ENCODE data around the gene PDP2. TPM values are rescaled to one million over a fixed set of nuclear protein-coding genes. Genes with fewer than 3 reads are reported as not detected.

Gene PDP2
- polyA plus RNA-seq, 1 experiment, result 12.1 TPM

- no peaks in the 10 kb centered on the region for H3K9me3 ChIP-seq (ENCODE audit: control insufficient read depth, insufficient read depth, low read length)
- POLR2A ChIA-PET, result no interaction called here
- no peak for DNase-seq (ENCODE audit: low read depth, low spot score)
- H3K27me3 ChIP-seq (ENCODE audit: control insufficient read depth, insufficient read depth, low read length), result peaks cover 73% of the 10 kb centered on the region
- CTCF ChIA-PET, result interaction anchor here (4.8 to 11.7 kb wide), 2 partner anchors 13 to 23 kb away, joined by 24 to 97 read pairs; partner anchors contain the start of gene NAE1
- TF ChIP-seq CTCF (IDR thresholded peaks at IDR 0.05; ENCODE audit: low read depth, low read length), result no peak
- H3K4me3 ChIP-seq (ENCODE audit: low read depth, low read length), result peak within 1 kb of the TSS; percentile 40
- H3K27ac ChIP-seq (ENCODE audit: low read depth, low read length), result no peak within 1 kb of the TSS
Observed at GRCh38 chr16:66844342-66845079, 35.8 kb upstream of the PDP2 start, which contains the start of gene CA7. Gene CA7, plus strand, starts transcription at chr16:66844414. Its CDS starts 74 bp downstream, at chr16:66844488.

- no peak for DNase-seq (ENCODE audit: low read depth, low spot score)
- TF ChIP-seq CTCF (IDR thresholded peaks at IDR 0.05; ENCODE audit: low read depth, low read length), result no peak
- Histone ChIP-seq H3K27me3 (ENCODE audit: control insufficient read depth, insufficient read depth, low read length) (peaks cover 70% of the 10 kb centered on the region), H3K9me3 (ENCODE audit: control insufficient read depth, insufficient read depth, low read length) (no peaks in the 10 kb centered on the region), H3K4me3 (ENCODE audit: low read depth, low read length) (peak overlapping the region; percentile 35), H3K27ac (ENCODE audit: low read depth, low read length) (no peak overlapping the region)
- ChIA-PET POLR2A (no interaction called here), CTCF (interaction anchor here (4.8 to 11.7 kb wide), 2 partner anchors 14 to 23 kb away, joined by 24 to 97 read pairs; partner anchors contain the start of gene NAE1)
Observed at GRCh38 chr16:66845080-66845410, 35.3 kb upstream of the PDP2 start.

- Histone ChIP-seq H3K27me3 (ENCODE audit: control insufficient read depth, insufficient read depth, low read length) (peaks cover 72% of the 10 kb centered on the region), H3K4me3 (ENCODE audit: low read depth, low read length) (no peak overlapping the region), H3K9me3 (ENCODE audit: control insufficient read depth, insufficient read depth, low read length) (no peaks in the 10 kb centered on the region), H3K27ac (ENCODE audit: low read depth, low read length) (no peak overlapping the region)
- ChIA-PET POLR2A (no interaction called here), CTCF (interaction anchor here (4.8 to 11.7 kb wide), 2 partner anchors 15 to 22 kb away, joined by 24 to 97 read pairs; partner anchors contain the start of gene NAE1)
- DNase-seq (ENCODE audit: low read depth, low spot score), result no peak
- TF ChIP-seq CTCF (IDR thresholded peaks at IDR 0.05; ENCODE audit: low read depth, low read length), result no peak
Observed at GRCh38 chr16:66845791-66846221, 34.5 kb upstream of the PDP2 start.

GRCh38 chr16:66846266-66846665 is 34.0 kb upstream of the PDP2 start:
- no peak for DNase-seq (ENCODE audit: low read depth, low spot score)
- Histone ChIP-seq H3K4me3 (ENCODE audit: low read depth, low read length) (no peak overlapping the region), H3K27me3 (ENCODE audit: control insufficient read depth, insufficient read depth, low read length) (peaks cover 71% of the 10 kb centered on the region), H3K9me3 (ENCODE audit: control insufficient read depth, insufficient read depth, low read length) (no peaks in the 10 kb centered on the region), H3K27ac (ENCODE audit: low read depth, low read length) (no peak overlapping the region)
- POLR2A ChIA-PET, result no interaction called here
- TF ChIP-seq CTCF (IDR thresholded peaks at IDR 0.05; ENCODE audit: low read depth, low read length), result no peak
- CTCF ChIA-PET, result interaction anchor here (4.8 to 11.7 kb wide), 2 partner anchors 15 to 22 kb away, joined by 24 to 97 read pairs; partner anchors contain the start of gene NAE1

GRCh38 chr16:66846831-66847230 is 33.5 kb upstream of the PDP2 start:
- no peak for TF ChIP-seq CTCF (IDR thresholded peaks at IDR 0.05; ENCODE audit: low read depth, low read length)
- Histone ChIP-seq H3K9me3 (ENCODE audit: control insufficient read depth, insufficient read depth, low read length) (no peaks in the 10 kb centered on the region), H3K27me3 (ENCODE audit: control insufficient read depth, insufficient read depth, low read length) (peaks cover 68% of the 10 kb centered on the region), H3K27ac (ENCODE audit: low read depth, low read length) (no peak overlapping the region), H3K4me3 (ENCODE audit: low read depth, low read length) (no peak overlapping the region)
- CTCF ChIA-PET, result interaction anchor here (4.8 to 11.7 kb wide), 2 partner anchors 16 to 21 kb away, joined by 24 to 97 read pairs; partner anchors contain the start of gene NAE1
- POLR2A ChIA-PET, result no interaction called here
- no peak for DNase-seq (ENCODE audit: low read depth, low spot score)

All from AG04450 (cell line).